MM.1S (cell line): ENCODE results near the gene C16orf78.

Experiments used
- DNase-seq: peaks from one replicate; pipeline ENCODE4 v3.0.0-alpha.2; 2015
- H2AFZ ChIP-seq: fragments of 300-600 bp; sonication (generic); 2 replicates; pipeline ENCODE4 v1.6.0; 2016; ENCODE audit warnings: antibody characterized with exemption, low read length
- H3F3A ChIP-seq: fragments of 300-600 bp; sonication (generic); 2 replicates; pipeline ENCODE4 v1.6.1; 2016; ENCODE audit warnings: mild to moderate bottlenecking, antibody characterized with exemption, low read length, moderate library complexity, mixed read lengths; ENCODE audit not compliant: insufficient read depth
- H3K27ac ChIP-seq: fragments of 300-600 bp; sonication (generic); 2 replicates; pipeline ENCODE4 v1.5.1; 2016; ENCODE audit warnings: mild to moderate bottlenecking, low read length
- H3K27me3 ChIP-seq: fragments of 300-600 bp; sonication (generic); replicated peaks from 2 replicates; pipeline ENCODE4 v1.6.0; 2016; ENCODE audit warnings: low read length; ENCODE audit not compliant: insufficient read depth
- H3K36me3 ChIP-seq: fragments of 300-600 bp; sonication (generic); replicated peaks from 2 replicates; pipeline ENCODE4 v1.6.1; 2016; ENCODE audit warnings: mild to moderate bottlenecking, low read length, mixed read lengths; ENCODE audit not compliant: insufficient read depth
- H3K4me1 ChIP-seq: fragments of 300-600 bp; sonication (generic); 2 replicates; pipeline ENCODE4 v1.6.1; 2016; ENCODE audit warnings: low read length, mixed read lengths
- H3K4me2 ChIP-seq: fragments of 300-600 bp; sonication (generic); 2 replicates; pipeline ENCODE4 v1.6.0; 2016; ENCODE audit warnings: low read depth, low read length
- H3K4me3 ChIP-seq: fragments of 300-600 bp; sonication (generic); 2 replicates; pipeline ENCODE4 v1.5.1; 2016; ENCODE audit warnings: low read length, mixed read lengths
- H3K79me2 ChIP-seq: fragments of 300-600 bp; sonication (generic); 2 replicates; pipeline ENCODE4 v1.6.1; 2016; ENCODE audit warnings: mixed run types, low read length, mixed read lengths
- H3K9ac ChIP-seq: fragments of 300-600 bp; sonication (generic); 2 replicates; pipeline ENCODE4 v1.6.1; 2016; ENCODE audit warnings: low read length, mixed read lengths
- H3K9me2 ChIP-seq: fragments of 300-600 bp; sonication (generic); replicated peaks from 2 replicates; pipeline ENCODE4 v1.6.1; 2016; ENCODE audit warnings: mild to moderate bottlenecking, low read length, mixed read lengths; ENCODE audit not compliant: insufficient read depth
- H3K9me3 ChIP-seq: fragments of 300-600 bp; sonication (generic); replicated peaks from 2 replicates; pipeline ENCODE4 v1.6.1; 2016; ENCODE audit warnings: mild to moderate bottlenecking, low read length, mixed read lengths; ENCODE audit not compliant: insufficient read depth
- H4K20me1 ChIP-seq: fragments of 300-600 bp; sonication (generic); 2 replicates; pipeline ENCODE4 v1.6.1; 2016; ENCODE audit warnings: mild to moderate bottlenecking, low read length, moderate library complexity, mixed read lengths; ENCODE audit not compliant: insufficient read depth
- EZH2 ChIP-seq: fragments of 300-600 bp; sonication (generic); optimal IDR thresholded peaks from 2 replicates; pipeline ENCODE3; 2017; ENCODE audit warnings: low read depth, mild to moderate bottlenecking, antibody characterized with exemption, low read length, mixed read lengths
- EZH2phosphoT487 ChIP-seq: fragments of 300-600 bp; sonication (generic); IDR thresholded peaks from 2 replicates; pipeline ENCODE4 v1.6.1; 2018; ENCODE audit warnings: antibody characterized with exemption, low read length
- TF ChIP-seq, protein P1 (sequence below): fragments of 300-600 bp; sonication (generic); IDR thresholded peaks from 2 replicates; pipeline ENCODE4 v1.5.1; 2016; ENCODE audit warnings: antibody characterized with exemption, low read length, mixed read lengths

C16orf78 gene

DNA sequence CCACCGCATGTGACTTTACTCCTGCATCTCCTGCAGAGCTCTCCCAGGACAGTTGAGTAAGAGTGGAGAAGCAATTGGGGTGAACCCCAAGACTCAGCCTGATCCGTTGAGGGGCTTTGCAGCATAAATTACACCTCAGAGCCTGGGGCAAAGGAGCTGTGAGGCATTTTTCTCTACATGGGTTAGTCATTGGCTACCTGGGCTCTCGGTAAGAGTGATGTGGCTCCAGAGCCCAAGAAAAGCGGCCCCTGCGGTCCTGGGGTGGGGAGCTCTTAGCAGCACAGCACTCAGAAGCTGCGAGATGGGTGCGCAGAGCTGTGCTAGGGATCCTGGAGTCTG is 40.4 kb upstream of the C16orf78 start:
- no peak overlapping the region for H3K4me2 ChIP-seq
- no peaks in the 10 kb centered on the region for H3K4me1 ChIP-seq
- no peak overlapping the region for H2AFZ ChIP-seq
- H3F3A ChIP-seq: no peaks in the 10 kb centered on the region
- no peak for TF ChIP-seq EZH2
- TF ChIP-seq, protein P1, sequence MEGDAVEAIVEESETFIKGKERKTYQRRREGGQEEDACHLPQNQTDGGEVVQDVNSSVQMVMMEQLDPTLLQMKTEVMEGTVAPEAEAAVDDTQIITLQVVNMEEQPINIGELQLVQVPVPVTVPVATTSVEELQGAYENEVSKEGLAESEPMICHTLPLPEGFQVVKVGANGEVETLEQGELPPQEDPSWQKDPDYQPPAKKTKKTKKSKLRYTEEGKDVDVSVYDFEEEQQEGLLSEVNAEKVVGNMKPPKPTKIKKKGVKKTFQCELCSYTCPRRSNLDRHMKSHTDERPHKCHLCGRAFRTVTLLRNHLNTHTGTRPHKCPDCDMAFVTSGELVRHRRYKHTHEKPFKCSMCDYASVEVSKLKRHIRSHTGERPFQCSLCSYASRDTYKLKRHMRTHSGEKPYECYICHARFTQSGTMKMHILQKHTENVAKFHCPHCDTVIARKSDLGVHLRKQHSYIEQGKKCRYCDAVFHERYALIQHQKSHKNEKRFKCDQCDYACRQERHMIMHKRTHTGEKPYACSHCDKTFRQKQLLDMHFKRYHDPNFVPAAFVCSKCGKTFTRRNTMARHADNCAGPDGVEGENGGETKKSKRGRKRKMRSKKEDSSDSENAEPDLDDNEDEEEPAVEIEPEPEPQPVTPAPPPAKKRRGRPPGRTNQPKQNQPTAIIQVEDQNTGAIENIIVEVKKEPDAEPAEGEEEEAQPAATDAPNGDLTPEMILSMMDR: no peak
- H3K9me3 ChIP-seq: no peaks in the 10 kb centered on the region
- no peaks in the 10 kb centered on the region for H3K36me3 ChIP-seq
- no peaks in the 10 kb centered on the region for H3K9me2 ChIP-seq
- no peaks in the 10 kb centered on the region for H3K27me3 ChIP-seq
- H3K4me3 ChIP-seq: no peak overlapping the region
- no peak overlapping the region for H3K9ac ChIP-seq
- DNase-seq: no peak
- no peaks in the 10 kb centered on the region for H3K79me2 ChIP-seq
- no peak overlapping the region for H3K27ac ChIP-seq
- H4K20me1 ChIP-seq: no peaks in the 10 kb centered on the region; the same call in 1 of the 2 replicates

DNA sequence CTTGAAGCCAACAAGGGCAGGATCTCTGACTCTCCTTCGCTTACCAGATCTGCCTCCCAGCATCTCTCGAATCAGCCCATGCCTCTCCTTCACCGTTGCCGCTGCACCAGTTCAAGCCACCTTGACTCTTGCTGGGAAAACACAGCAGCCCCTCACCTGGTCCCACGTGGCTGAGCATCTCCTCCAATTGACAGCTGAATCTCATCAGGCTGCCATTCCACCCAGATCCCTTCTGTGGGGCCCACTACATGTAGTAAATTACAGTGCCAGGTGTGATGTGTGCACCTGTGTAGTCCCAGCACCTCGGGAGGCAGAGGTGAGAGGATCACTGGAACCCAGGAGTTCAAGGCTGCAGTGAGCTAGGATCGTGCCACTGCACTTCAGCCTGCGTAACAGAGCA is 37.8 kb upstream of the C16orf78 start:
- no peaks in the 10 kb centered on the region for H3K4me1 ChIP-seq
- H3K4me2 ChIP-seq: no peak overlapping the region
- H3K9me3 ChIP-seq: no peaks in the 10 kb centered on the region
- H3K9ac ChIP-seq: no peak overlapping the region
- no peaks in the 10 kb centered on the region for H3K36me3 ChIP-seq
- H3K27me3 ChIP-seq: peaks cover 5% of the 10 kb centered on the region; the same call in 1 of the 2 replicates
- no peak overlapping the region for H3K27ac ChIP-seq
- H3F3A ChIP-seq: no peaks in the 10 kb centered on the region
- no peak for TF ChIP-seq EZH2phosphoT487
- TF ChIP-seq, protein P1: no peak
- no peak for TF ChIP-seq EZH2
- H3K79me2 ChIP-seq: no peaks in the 10 kb centered on the region
- no peak overlapping the region for H3K4me3 ChIP-seq
- H2AFZ ChIP-seq: no peak overlapping the region
- no peaks in the 10 kb centered on the region; the same call in 1 of the 2 replicates for H4K20me1 ChIP-seq
- DNase-seq: no peak
- no peaks in the 10 kb centered on the region for H3K9me2 ChIP-seq

DNA sequence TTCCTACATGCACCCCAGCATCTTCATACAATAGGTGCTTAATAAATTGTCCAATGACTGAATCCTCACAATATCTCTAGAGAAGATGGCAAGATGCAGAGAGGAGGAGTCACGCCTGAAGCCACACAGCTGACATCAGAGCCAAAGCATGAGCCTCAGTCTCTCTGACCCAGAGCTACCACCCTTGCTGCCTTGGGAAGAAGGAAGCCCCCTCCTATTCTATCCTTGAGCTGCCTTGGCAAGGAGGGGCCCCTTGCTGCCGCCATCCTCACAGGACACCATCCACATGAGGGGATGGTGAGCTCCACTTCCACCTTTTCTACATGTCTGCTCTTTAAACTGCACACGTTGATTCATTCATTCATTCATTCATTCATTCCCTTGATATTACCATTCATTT is 37.0 kb upstream of the C16orf78 start:
- H3K9me2 ChIP-seq: no peaks in the 10 kb centered on the region
- no peak overlapping the region for H3K27ac ChIP-seq
- H3K4me3 ChIP-seq: no peak overlapping the region
- no peak for DNase-seq
- H4K20me1 ChIP-seq: no peaks in the 10 kb centered on the region; the same call in 1 of the 2 replicates
- H3K4me2 ChIP-seq: no peak overlapping the region
- TF ChIP-seq, protein P1: no peak
- TF ChIP-seq EZH2phosphoT487: no peak
- no peak for TF ChIP-seq EZH2
- no peaks in the 10 kb centered on the region for H3K4me1 ChIP-seq
- H3K36me3 ChIP-seq: no peaks in the 10 kb centered on the region
- H3K9ac ChIP-seq: no peak overlapping the region
- H3K79me2 ChIP-seq: no peaks in the 10 kb centered on the region
- no peaks in the 10 kb centered on the region for H3K9me3 ChIP-seq
- no peaks in the 10 kb centered on the region for H3F3A ChIP-seq
- H2AFZ ChIP-seq: no peak overlapping the region
- peaks cover 8% of the 10 kb centered on the region; the same call in 1 of the 2 replicates for H3K27me3 ChIP-seq
